Smooth muscle cell (in vitro differentiated cells): ENCODE measurements around the gene OR56B4. TPM values are rescaled to one million over a fixed set of nuclear protein-coding genes. Genes with fewer than 3 reads are reported as not detected.

Source experiments
- DNase-seq: peaks from one replicate; lab custom pipeline; 2025; ENCODE audit not compliant: unreplicated experiment; lab: John Stamatoyannopoulos, UW
- H2AFZ ChIP-seq: fragments of 200-600 bp; sonication (generic); 2 replicates; pipeline ENCODE4 v1.6.0; 2016; ENCODE audit warnings: antibody characterized with exemption, low read depth, mild to moderate bottlenecking
- H3F3A ChIP-seq: fragments of 200-600 bp; sonication (generic); 2 replicates; pipeline ENCODE4 v1.6.0; 2017; ENCODE audit warnings: antibody characterized with exemption, low read depth
- H3K27ac ChIP-seq: fragments of 200-600 bp; sonication (generic); 2 replicates; pipeline ENCODE4 v1.5.1; 2016; ENCODE audit warnings: low read depth, mild to moderate bottlenecking
- H3K27me3 ChIP-seq: fragments of 200-600 bp; sonication (generic); 2 replicates; pipeline ENCODE4 v1.6.1; 2016; ENCODE audit warnings: low read depth, mild to moderate bottlenecking
- H3K36me3 ChIP-seq: fragments of 200-600 bp; sonication (generic); 2 replicates; pipeline ENCODE4 v1.5.1; 2016; ENCODE audit warnings: low read depth
- H3K4me1 ChIP-seq: fragments of 200-600 bp; sonication (generic); 2 replicates; pipeline ENCODE4 v1.5.1; 2016; ENCODE audit warnings: low read depth
- H3K4me2 ChIP-seq: fragments of 200-600 bp; sonication (generic); 2 replicates; pipeline ENCODE4 v1.6.0; 2016; ENCODE audit warnings: mild to moderate bottlenecking
- H3K4me3 ChIP-seq: fragments of 200-600 bp; sonication (generic); 2 replicates; pipeline ENCODE4 v1.5.1; 2016; ENCODE audit warnings: mild to moderate bottlenecking
- H3K79me2 ChIP-seq: fragments of 200-600 bp; sonication (generic); 2 replicates; pipeline ENCODE4 v1.6.0; 2016; ENCODE audit warnings: low read depth, mild to moderate bottlenecking
- H3K9ac ChIP-seq: fragments of 200-600 bp; sonication (generic); 2 replicates; pipeline ENCODE4 v1.6.0; 2016; ENCODE audit warnings: low read depth
- H3K9me3 ChIP-seq: fragments of 200-600 bp; sonication (generic); replicated peaks from 2 replicates; pipeline ENCODE4 v1.5.1; 2016; ENCODE audit warnings: low read depth
- H4K20me1 ChIP-seq: fragments of 200-600 bp; sonication (generic); 2 replicates; pipeline ENCODE4 v1.6.0; 2016; ENCODE audit warnings: low read depth
- WGBS: methylation state at CpG from one replicate; pipeline ENCODE4 v1.1.7; 2016; ENCODE audit warnings: low lambda C conversion rate; 5-methylcytosine and 5-hydroxymethylcytosine counted together
- polyA plus RNA-seq: library from polyadenylated mRNA; unstranded; fragments of >200 nt; fragmentation: Nextera tagmentation; extraction: Ambion mirVana; gene quantifications from 2 replicates; pipeline ENCODE4 v1.2.1, GENCODE V29; 2016
- total RNA-seq: library from RNA; depleted of rRNA; stranded (reverse); fragments of >200 nt; gene quantifications from 2 replicates; pipeline ENCODE4 v1.2.3, GENCODE V29; 2014
- TF ChIP-seq, protein P1 (sequence below): fragments of 200-600 bp; sonication (generic); IDR thresholded peaks from 2 replicates; pipeline ENCODE4 v1.5.1; 2017; ENCODE audit warnings: borderline replicate concordance, mild to moderate bottlenecking, antibody characterized with exemption; ENCODE audit not compliant: insufficient read depth, poor library complexity, severe bottlenecking

The OR56B4 gene
- total and polyA plus RNA-seq, 2 experiments from 2014 or later = not detected

GRCh38 chr11:6152126-6152525 lies 44.6 kb downstream of the OR56B4 start:
- Histone ChIP-seq H2AFZ (no peak overlapping the region), H3K27ac (no peak overlapping the region), H3K9me3 (no peaks in the 10 kb centered on the region), H3K27me3 (no peaks in the 10 kb centered on the region), H3F3A (no peaks in the 10 kb centered on the region), H3K4me1 (no peaks in the 10 kb centered on the region), H3K79me2 (no peaks in the 10 kb centered on the region), H3K4me3 (no peak overlapping the region), H3K9ac (no peak overlapping the region), H4K20me1 (no peaks in the 10 kb centered on the region), H3K36me3 (no peaks in the 10 kb centered on the region), H3K4me2 (no peak overlapping the region)
- DNase-seq = no peak
- TF ChIP-seq, protein P1, sequence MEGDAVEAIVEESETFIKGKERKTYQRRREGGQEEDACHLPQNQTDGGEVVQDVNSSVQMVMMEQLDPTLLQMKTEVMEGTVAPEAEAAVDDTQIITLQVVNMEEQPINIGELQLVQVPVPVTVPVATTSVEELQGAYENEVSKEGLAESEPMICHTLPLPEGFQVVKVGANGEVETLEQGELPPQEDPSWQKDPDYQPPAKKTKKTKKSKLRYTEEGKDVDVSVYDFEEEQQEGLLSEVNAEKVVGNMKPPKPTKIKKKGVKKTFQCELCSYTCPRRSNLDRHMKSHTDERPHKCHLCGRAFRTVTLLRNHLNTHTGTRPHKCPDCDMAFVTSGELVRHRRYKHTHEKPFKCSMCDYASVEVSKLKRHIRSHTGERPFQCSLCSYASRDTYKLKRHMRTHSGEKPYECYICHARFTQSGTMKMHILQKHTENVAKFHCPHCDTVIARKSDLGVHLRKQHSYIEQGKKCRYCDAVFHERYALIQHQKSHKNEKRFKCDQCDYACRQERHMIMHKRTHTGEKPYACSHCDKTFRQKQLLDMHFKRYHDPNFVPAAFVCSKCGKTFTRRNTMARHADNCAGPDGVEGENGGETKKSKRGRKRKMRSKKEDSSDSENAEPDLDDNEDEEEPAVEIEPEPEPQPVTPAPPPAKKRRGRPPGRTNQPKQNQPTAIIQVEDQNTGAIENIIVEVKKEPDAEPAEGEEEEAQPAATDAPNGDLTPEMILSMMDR = no peak
- 84% methylated on average over 2 of the region's 2 CpGs for WGBS

DNA sequence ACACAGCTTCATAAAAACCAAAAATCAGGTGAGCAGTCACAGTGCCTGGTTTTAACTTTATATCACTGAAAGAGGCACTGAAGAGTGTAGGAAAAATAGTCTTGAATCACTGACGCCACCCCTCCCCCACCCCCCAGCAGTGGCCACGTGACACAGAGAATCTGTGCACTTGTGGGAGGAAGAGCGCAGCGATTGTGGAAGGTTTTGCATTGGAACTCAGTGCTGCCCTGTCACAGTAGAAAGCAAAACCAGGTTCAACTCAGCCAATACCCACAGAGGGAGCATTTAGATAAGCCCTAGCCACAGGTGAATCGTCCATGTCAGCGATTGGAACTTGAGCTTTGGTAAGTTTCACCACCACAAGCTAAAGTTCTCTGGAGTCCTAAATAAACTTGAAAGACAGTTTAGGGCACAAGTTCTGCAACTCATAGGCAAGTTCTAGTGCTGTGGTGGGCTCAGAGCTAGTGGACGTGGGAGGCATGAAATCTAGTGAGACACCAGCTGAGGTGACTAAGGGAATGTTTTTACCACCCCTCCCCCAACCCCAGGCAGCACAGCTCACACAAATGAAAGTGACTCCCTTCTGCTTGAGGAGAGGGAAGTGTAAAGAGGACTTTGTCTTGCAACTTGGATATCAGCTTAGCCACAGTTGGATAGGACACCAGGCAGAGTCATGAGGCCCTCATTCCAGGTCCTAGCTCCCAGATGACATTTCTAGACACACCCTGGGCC lies 49.3 kb downstream of the OR56B4 start:
- WGBS = 75% methylated on average over 7 of the region's 7 CpGs
- no peaks in the 10 kb centered on the region for H3F3A ChIP-seq
- H3K4me1 ChIP-seq = no peaks in the 10 kb centered on the region
- no peak overlapping the region for H3K4me2 ChIP-seq
- no peak overlapping the region for H2AFZ ChIP-seq
- TF ChIP-seq, protein P1 = no peak
- no peak overlapping the region for H3K27ac ChIP-seq
- DNase-seq = no peak
- no peak overlapping the region for H3K9ac ChIP-seq
- H3K4me3 ChIP-seq = no peak overlapping the region
- no peaks in the 10 kb centered on the region for H3K36me3 ChIP-seq
- no peaks in the 10 kb centered on the region for H3K27me3 ChIP-seq
- no peaks in the 10 kb centered on the region for H4K20me1 ChIP-seq
- no peaks in the 10 kb centered on the region for H3K9me3 ChIP-seq
- H3K79me2 ChIP-seq = no peaks in the 10 kb centered on the region

Other genes with a start within 250 kb of the OR56B4 start
- gene OR52E8, start 250.0 kb upstream of the OR56B4 start, total RNA-seq = not detected in 2 replicates
- not detected in 2 replicates for gene OR52E8, start 250.0 kb upstream of the OR56B4 start, polyA plus RNA-seq
- gene OR52E4, start 227.1 kb upstream of the OR56B4 start, total RNA-seq = 0.22 TPM in 1 of 2 replicates, not detected in the other
- not detected in 2 replicates for gene OR52E4, start 227.1 kb upstream of the OR56B4 start, polyA plus RNA-seq
- gene OR52E5, start 214.5 kb upstream of the OR56B4 start, total RNA-seq = not detected in 2 replicates
- not detected in 2 replicates for gene OR52E5, start 214.5 kb upstream of the OR56B4 start, polyA plus RNA-seq
- not detected in 2 replicates for gene OR56A3, start 165.4 kb upstream of the OR56B4 start, total RNA-seq
- gene OR56A3, start 165.4 kb upstream of the OR56B4 start, polyA plus RNA-seq = not detected in 2 replicates
- 2.2 TPM in 1 of 2 replicates, not detected in the other for gene OR56A5, start 139.2 kb upstream of the OR56B4 start, total RNA-seq
- gene OR56A5, start 139.2 kb upstream of the OR56B4 start, polyA plus RNA-seq = not detected in 2 replicates
- 0.18 TPM in 1 of 2 replicates, not detected in the other for gene OR52L1, start 120.7 kb upstream of the OR56B4 start, total RNA-seq
- not detected in 2 replicates for gene OR52L1, start 120.7 kb upstream of the OR56B4 start, polyA plus RNA-seq
- gene OR56A4, start 100.7 kb upstream of the OR56B4 start, total RNA-seq = 0.13 TPM in 1 of 2 replicates, not detected in the other
- not detected in 2 replicates for gene OR56A4, start 100.7 kb upstream of the OR56B4 start, polyA plus RNA-seq
- 0.04 and 0.22 TPM in 2 replicates for gene OR56A1, start 76.9 kb upstream of the OR56B4 start, total RNA-seq
- gene OR56A1, start 76.9 kb upstream of the OR56B4 start, polyA plus RNA-seq = not detected in 2 replicates
- not detected in 2 replicates for gene OR52B2, start 62.6 kb downstream of the OR56B4 start, total RNA-seq
- not detected in 2 replicates for gene OR52B2, start 62.6 kb downstream of the OR56B4 start, polyA plus RNA-seq
- gene OR52W1, start 91.5 kb downstream of the OR56B4 start, total RNA-seq = not detected in 2 replicates
- not detected in 2 replicates for gene OR52W1, start 91.5 kb downstream of the OR56B4 start, polyA plus RNA-seq
- not detected in 2 replicates for gene C11orf42, start 97.9 kb downstream of the OR56B4 start, total RNA-seq
- 0.41 TPM in 1 of 2 replicates, not detected in the other for gene C11orf42, start 97.9 kb downstream of the OR56B4 start, polyA plus RNA-seq
- gene FHIP1B, start 127.0 kb downstream of the OR56B4 start, total RNA-seq = 16.2 and 17.9 TPM in 2 replicates
- 16.2 and 22.1 TPM in 2 replicates for gene FHIP1B, start 127.0 kb downstream of the OR56B4 start, polyA plus RNA-seq
- gene CNGA4, start 131.4 kb downstream of the OR56B4 start, total RNA-seq = 0.58 TPM in 1 of 2 replicates, not detected in the other
- gene CNGA4, start 131.4 kb downstream of the OR56B4 start, polyA plus RNA-seq = not detected in 2 replicates
- gene CCKBR, start 152.2 kb downstream of the OR56B4 start, total RNA-seq = 0.09 and 0.27 TPM in 2 replicates
- gene CCKBR, start 152.2 kb downstream of the OR56B4 start, polyA plus RNA-seq = 0.26 and 0.69 TPM in 2 replicates
- 134 and 177 TPM in 2 replicates for gene CAVIN3, start 212.8 kb downstream of the OR56B4 start, total RNA-seq
- gene CAVIN3, start 212.8 kb downstream of the OR56B4 start, polyA plus RNA-seq = 251 and 257 TPM in 2 replicates